ENCODE data around the gene IDS.
A peak's percentile ranks its signal among the peaks of the same experiment; 100 is the strongest.

Gene IDS

DNA sequence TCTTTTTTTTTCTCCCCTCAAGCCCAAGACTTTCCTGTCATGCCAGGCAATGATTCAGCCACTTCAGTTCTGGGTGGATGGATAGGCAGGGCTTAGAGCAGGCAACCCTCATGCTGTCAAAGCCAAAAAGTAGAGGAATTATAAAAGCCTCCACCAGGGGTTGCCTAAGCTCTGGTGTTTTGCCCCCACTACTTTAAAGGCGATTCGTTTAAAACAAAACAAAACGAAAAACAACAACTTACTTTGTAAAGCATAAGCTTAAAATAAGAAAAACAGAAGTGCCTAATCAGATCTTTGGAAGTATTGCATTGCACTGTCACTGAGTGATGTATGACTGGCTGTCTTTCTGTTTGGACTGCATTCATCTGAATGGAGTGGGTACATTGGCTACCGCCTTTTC, 5.3 kb upstream of the IDS start (continued):
- TF ChIP-seq, protein P1, sequence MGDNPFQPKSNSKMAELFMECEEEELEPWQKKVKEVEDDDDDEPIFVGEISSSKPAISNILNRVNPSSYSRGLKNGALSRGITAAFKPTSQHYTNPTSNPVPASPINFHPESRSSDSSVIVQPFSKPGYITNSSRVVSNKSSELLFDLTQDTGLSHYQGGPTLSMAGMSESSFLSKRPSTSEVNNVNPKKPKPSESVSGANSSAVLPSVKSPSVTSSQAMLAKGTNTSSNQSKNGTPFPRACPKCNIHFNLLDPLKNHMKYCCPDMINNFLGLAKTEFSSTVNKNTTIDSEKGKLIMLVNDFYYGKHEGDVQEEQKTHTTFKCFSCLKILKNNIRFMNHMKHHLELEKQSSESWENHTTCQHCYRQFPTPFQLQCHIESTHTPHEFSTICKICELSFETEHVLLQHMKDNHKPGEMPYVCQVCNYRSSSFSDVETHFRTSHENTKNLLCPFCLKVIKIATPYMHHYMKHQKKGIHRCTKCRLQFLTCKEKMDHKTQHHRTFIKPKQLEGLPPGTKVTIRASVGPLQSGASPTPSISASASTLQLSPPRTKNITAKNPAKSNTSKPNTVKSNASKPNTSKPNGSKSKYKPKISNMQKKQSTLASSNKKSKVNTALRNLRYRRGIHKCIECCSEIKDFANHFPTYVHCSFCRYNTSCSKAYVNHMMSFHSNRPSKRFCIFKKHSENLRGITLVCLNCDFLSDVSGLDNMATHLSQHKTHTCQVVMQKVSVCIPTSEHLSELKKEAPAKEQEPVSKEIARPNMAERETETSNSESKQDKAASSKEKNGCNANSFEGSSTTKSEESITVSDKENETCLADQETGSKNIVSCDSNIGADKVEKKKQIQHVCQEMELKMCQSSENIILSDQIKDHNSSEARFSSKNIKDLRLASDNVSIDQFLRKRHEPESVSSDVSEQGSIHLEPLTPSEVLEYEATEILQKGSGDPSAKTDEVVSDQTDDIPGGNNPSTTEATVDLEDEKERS (tag by site-specific recombination; IDR thresholded peaks at IDR 0.05), result no peak

DNA sequence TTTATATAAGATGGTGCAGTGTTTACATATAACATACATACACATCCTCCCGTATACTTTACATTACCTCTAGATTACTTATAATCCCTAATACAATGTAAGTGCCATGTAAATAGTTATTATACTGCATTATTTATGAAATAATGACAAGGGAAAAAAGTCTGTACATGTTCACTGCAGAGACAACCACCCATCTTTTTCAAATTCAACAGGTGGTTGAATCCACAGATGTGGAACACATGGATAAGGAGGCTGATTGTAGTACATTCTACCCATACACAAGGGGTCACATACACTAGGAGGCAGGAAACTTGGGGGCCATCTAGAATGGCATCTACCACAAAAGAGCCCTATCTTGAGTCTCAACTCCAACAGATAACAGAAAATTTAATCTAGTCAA, 3.4 kb upstream of the IDS start:
- no peak overlapping the region for H3K27ac ChIP-seq (ENCODE audit: extremely low read depth, low read depth, low read length)
- ChIA-PET CTCF (interaction anchor here (0.7 kb wide), 1 partner anchor 430 kb away, joined by 3 read pairs; no protein-coding TSS in a partner anchor), POLR2A (no interaction called here)
- H3K9me3 ChIP-seq (ENCODE audit: control insufficient read depth, insufficient read depth, low read depth, low read length), result no peaks in the 10 kb centered on the region
- no peak overlapping the region for H3K4me3 ChIP-seq (ENCODE audit: low read depth, low read length)
- TF ChIP-seq FEZF1 (tag by site-specific recombination; IDR thresholded peaks at IDR 0.05) (no peak), SCRT1 (tag by site-specific recombination; IDR thresholded peaks at IDR 0.05; ENCODE audit: borderline replicate concordance) (peak; percentile 89), SCRT2 (tag by site-specific recombination; IDR thresholded peaks at IDR 0.05) (peak; percentile 82)
- peaks cover 2% of the 10 kb centered on the region; the same call in 1 of the 2 replicates for H3K4me1 ChIP-seq (ENCODE audit: control insufficient read depth, insufficient read depth, low read length)
- H3K36me3 ChIP-seq (ENCODE audit: control insufficient read depth in 2 of 2, insufficient read depth in 1 of 2, low read length in 2 of 2), result no peaks in the 10 kb centered on the region

DNA sequence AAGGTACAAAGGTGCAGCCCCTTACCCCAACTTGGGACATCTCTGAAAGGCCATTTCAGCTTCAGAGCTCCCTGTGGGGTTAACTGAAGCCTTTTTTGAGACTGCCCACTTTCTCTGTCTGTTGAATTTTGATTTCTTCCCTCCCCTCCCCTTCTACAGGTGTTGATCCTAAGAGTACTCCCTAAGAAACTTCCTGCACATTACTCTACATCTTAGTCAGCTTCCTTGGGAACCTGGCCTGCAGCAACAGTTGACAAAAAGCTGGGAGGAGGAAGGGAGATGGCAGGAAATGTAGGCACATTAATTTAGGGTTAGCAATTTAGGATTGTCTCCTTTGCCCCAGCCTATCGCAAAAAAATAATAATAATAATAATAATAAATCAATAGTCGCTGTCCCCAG, 1.2 kb upstream of the IDS start:
- CTCF ChIA-PET, result no interaction called here
- no peak overlapping the region for H3K27ac ChIP-seq (ENCODE audit: extremely low read depth, low read depth, low read length)

DNA sequence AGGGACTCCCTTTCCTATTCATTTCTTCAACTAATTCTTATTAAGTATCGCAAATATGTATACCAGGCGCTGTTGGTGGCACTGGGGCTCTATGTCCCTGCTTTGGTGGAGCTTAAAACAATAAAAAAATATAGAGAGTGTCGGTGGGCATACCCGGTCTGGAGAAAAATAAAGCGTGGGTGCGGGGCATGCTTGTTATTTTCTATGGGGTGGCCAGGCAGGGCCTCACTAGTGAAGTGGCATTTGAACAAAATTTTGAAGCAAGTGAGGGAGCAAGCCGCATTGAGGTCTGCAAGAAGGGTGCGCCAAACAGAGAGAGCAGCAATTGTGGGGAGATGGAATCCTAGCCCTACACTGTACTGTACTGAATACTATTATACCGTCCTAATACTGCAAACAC, 565 bp upstream of the IDS start:
- Histone ChIP-seq H3K9me3 (ENCODE audit: control insufficient read depth, insufficient read depth, low read depth, low read length) (no peaks in the 10 kb centered on the region), H3K4me3 (ENCODE audit: low read depth, low read length) (no peak overlapping the region), H3K36me3 (ENCODE audit: control insufficient read depth in 2 of 2, insufficient read depth in 1 of 2, low read length in 2 of 2) (peaks cover 6 to 24% of the 10 kb centered on the region in 2 experiments; a peak in 1 of 3 replicates), H3K4me1 (ENCODE audit: control insufficient read depth, insufficient read depth, low read length) (peaks cover 2% of the 10 kb centered on the region; the same call in 1 of the 2 replicates), H3K27ac (ENCODE audit: extremely low read depth, low read depth, low read length) (no peak overlapping the region)
- POLR2A ChIA-PET, result interaction anchor here (0.6 to 1.8 kb wide), 4 partner anchors 9 to 65 kb away, joined by 5 to 19 read pairs (median 8); partner anchors contain the start of gene EOLA1
- CTCF ChIA-PET, result no interaction called here
- no peak for TF ChIP-seq YY2 (tag by site-specific recombination; IDR thresholded peaks at IDR 0.05)
- no peak for TF ChIP-seq ZNF221 (tag by site-specific recombination; IDR thresholded peaks at IDR 0.05; ENCODE audit: borderline replicate concordance)
- TF ChIP-seq ZNF366 (tag by site-specific recombination; conservative IDR thresholded peaks at IDR 0.05), result no peak
- TF ChIP-seq ZNF530 (tag by site-specific recombination; IDR thresholded peaks at IDR 0.05; ENCODE audit: low read depth), result no peak
- TF ChIP-seq OVOL3 (tag by site-specific recombination; IDR thresholded peaks at IDR 0.05), result no peak
- TF ChIP-seq ZNF624 (tag by site-specific recombination; IDR thresholded peaks at IDR 0.05), result no peak
- TF ChIP-seq ZNF473 (tag by site-specific recombination; IDR thresholded peaks at IDR 0.05), result no peak
- TF ChIP-seq ZNF274 (IDR thresholded peaks at IDR 0.05; ENCODE audit: low read length), result no peak
- no peak for TF ChIP-seq ZNF274 (tag by site-specific recombination; IDR thresholded peaks at IDR 0.05; ENCODE audit: borderline replicate concordance)
- no peak for TF ChIP-seq ZNF792 (tag by site-specific recombination; IDR thresholded peaks at IDR 0.05)
- TF ChIP-seq HOXC10 (CRISPR knock-in tag; IDR thresholded peaks at IDR 0.05), result no peak
- TF ChIP-seq, protein P2, sequence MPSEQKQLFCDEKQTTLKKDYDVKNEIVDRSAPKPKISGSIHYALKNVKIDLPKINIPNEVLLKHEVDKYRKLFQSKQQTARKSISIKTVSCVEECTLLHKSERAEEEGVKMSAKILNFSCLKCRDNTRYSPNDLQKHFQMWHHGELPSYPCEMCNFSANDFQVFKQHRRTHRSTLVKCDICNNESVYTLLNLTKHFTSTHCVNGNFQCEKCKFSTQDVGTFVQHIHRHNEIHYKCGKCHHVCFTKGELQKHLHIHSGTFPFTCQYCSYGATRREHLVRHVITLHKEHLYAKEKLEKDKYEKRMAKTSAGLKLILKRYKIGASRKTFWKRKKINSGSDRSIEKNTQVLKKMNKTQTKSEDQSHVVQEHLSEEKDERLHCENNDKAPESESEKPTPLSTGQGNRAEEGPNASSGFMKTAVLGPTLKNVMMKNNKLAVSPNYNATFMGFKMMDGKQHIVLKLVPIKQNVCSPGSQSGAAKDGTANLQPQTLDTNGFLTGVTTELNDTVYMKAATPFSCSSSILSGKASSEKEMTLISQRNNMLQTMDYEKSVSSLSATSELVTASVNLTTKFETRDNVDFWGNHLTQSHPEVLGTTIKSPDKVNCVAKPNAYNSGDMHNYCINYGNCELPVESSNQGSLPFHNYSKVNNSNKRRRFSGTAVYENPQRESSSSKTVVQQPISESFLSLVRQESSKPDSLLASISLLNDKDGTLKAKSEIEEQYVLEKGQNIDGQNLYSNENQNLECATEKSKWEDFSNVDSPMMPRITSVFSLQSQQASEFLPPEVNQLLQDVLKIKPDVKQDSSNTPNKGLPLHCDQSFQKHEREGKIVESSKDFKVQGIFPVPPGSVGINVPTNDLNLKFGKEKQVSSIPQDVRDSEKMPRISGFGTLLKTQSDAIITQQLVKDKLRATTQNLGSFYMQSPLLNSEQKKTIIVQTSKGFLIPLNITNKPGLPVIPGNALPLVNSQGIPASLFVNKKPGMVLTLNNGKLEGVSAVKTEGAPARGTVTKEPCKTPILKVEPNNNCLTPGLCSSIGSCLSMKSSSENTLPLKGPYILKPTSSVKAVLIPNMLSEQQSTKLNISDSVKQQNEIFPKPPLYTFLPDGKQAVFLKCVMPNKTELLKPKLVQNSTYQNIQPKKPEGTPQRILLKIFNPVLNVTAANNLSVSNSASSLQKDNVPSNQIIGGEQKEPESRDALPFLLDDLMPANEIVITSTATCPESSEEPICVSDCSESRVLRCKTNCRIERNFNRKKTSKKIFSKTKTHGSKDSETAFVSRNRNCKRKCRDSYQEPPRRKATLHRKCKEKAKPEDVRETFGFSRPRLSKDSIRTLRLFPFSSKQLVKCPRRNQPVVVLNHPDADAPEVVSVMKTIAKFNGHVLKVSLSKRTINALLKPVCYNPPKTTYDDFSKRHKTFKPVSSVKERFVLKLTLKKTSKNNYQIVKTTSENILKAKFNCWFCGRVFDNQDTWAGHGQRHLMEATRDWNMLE (tag by site-specific recombination; conservative IDR thresholded peaks at IDR 0.05; ENCODE audit: low read depth), result no peak
- TF ChIP-seq, protein P3, sequence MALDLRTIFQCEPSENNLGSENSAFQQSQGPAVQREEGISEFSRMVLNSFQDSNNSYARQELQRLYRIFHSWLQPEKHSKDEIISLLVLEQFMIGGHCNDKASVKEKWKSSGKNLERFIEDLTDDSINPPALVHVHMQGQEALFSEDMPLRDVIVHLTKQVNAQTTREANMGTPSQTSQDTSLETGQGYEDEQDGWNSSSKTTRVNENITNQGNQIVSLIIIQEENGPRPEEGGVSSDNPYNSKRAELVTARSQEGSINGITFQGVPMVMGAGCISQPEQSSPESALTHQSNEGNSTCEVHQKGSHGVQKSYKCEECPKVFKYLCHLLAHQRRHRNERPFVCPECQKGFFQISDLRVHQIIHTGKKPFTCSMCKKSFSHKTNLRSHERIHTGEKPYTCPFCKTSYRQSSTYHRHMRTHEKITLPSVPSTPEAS (tag by site-specific recombination; IDR thresholded peaks at IDR 0.05), result no peak
- TF ChIP-seq ZNF354C (tag by site-specific recombination; IDR thresholded peaks at IDR 0.05; ENCODE audit: borderline replicate concordance, low read depth), result no peak
- no peak for TF ChIP-seq ZNF48 (tag by site-specific recombination; IDR thresholded peaks at IDR 0.05)
- no peak for TF ChIP-seq ZBTB21 (tag by site-specific recombination; IDR thresholded peaks at IDR 0.05)
- TF ChIP-seq KLF8 (tag by site-specific recombination; IDR thresholded peaks at IDR 0.05), result no peak

More for the DNA sequence above, 1.2 kb upstream of the IDS start:
- H3K4me3 ChIP-seq (ENCODE audit: low read depth, low read length), result no peak overlapping the region
- peaks cover 2% of the 10 kb centered on the region; the same call in 1 of the 2 replicates for H3K4me1 ChIP-seq (ENCODE audit: control insufficient read depth, insufficient read depth, low read length)
- H3K36me3 ChIP-seq (ENCODE audit: control insufficient read depth in 2 of 2, insufficient read depth in 1 of 2, low read length in 2 of 2), result peaks cover 0 to 18% of the 10 kb centered on the region in 2 experiments; a peak in 1 of 3 replicates
- H3K9me3 ChIP-seq (ENCODE audit: control insufficient read depth, insufficient read depth, low read depth, low read length), result no peaks in the 10 kb centered on the region
- POLR2A ChIA-PET, result interaction anchor here (1.8 kb wide), 1 partner anchor 64 kb away, joined by 5 read pairs; no protein-coding TSS in a partner anchor
- TF ChIP-seq SP7 (tag by site-specific recombination; IDR thresholded peaks at IDR 0.05) (no peak), ZNF555 (tag by site-specific recombination; conservative IDR thresholded peaks at IDR 0.05) (no peak), ZFP41 (tag by site-specific recombination; IDR thresholded peaks at IDR 0.05; ENCODE audit: borderline replicate concordance) (no peak)

Data from HEK293 (cell line).